Activated naive CD4-positive, alpha-beta T cell treated with Interleukin-2 at 50 U/mL for 16 hours (primary cell): Measurements from ENCODE around the gene CMIP.

Experiments
- DNase-seq: peaks from one replicate; pipeline ENCODE4 v3.0.0-alpha.2; 2020

Gene CMIP

DNA sequence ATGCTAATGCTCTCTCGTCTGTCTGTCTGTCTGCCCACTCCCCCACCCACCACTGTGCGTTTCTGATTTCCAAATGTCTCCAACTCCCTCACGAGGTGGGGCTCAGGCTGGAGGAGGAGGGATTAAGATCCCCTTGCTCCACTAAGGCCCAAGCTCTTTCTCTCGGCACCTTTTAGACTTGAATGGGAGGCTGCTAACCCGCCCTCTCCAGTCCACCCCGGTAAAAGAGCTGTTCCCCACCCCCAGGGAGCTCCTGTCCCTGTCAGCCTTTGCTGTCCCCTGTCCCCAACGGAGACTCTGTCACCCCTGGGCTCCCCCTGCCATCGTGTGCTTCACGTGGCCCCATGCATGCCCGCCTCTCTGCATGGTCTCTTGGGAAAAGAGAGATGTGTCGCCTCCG lies 266.0 kb downstream of the CMIP start:
- no peak for DNase-seq

GRCh38 chr16:81711657-81712319 lies 267.2 kb downstream of the CMIP start:
- no peak for DNase-seq

DNA sequence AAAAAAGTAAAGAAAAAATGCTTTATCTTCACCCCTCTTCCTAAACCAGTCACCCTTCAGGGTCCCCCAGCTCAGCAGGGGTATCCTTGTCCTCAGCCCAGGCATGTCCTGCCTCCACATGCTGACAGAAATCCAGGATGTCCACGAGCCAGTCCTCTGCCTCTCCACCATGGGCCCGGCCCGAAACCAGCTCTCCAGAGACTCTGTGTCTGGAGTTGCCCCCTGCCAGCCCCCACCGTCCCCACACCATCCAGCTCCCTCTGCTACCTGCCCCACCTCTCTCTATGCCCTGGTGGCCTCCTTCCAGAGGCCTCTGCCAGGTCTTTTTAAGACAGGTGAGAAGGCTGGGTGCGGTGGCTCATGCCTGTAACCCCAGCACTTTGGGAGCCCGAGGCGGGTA lies 268.1 kb downstream of the CMIP start:
- DNase-seq = no peak

DNA sequence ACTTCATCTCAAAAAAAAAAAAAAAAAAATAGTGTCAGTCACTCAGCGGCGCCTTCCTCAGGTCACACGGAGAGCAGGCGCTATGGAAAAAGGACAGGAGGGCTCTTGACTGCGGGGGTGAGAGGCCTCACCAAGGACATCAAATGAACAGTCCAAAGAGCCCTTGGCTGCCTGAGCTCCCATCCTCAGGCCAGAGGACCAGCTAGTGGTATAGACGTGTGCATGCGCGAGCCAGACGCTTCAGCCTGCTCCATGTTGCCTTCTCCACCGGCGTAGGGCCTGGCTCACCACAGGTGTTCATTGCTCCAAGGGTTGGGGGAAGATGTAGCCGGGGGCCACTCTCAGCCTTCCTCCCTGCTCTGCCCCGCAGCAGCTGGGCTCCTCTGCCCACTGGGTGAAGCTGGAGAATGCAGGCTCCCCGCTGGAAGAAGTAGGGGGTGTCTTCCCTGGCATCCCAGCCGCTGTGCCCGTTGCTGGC lies 268.7 kb downstream of the CMIP start:
- no peak for DNase-seq

DNA sequence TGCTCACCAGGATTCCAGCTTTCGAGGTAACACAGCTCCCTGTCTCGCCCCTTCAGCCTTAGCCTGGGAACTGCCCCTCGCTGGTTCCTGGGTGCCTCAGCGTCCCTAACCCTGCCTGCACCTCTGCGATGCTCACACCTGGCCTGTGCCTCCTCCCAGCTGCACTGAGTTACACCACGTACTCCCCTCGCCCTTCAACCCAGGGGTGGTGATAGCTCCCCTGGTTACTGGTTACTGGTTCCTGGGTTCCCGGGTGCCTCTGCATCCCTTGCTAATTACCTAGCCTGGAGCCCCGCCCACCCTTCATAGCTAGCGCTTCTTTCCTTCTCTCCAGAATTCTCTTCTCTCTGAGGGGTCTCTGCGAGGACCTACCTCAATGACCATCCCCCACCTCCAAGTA lies 269.2 kb downstream of the CMIP start:
- DNase-seq = no peak

DNA sequence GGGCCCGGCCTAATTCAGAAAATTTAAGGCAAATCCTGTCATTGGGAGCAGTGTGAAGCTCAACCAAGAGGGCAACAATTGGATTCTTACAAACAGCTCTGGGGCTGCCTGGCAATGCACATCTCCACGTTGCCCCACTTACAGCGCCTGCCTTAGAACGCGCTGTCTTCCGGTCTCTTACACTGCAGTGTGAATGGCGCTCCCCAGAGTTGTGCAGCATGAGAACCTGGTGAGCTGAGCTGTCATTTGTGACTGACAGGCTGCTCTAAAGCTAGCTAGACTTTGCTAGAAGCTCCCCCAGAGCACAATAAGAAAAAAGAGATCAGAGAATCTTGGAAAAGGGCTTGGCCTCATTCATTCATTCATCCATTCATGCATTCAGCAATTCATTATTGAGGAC lies 270.0 kb downstream of the CMIP start:
- no peak for DNase-seq

DNA sequence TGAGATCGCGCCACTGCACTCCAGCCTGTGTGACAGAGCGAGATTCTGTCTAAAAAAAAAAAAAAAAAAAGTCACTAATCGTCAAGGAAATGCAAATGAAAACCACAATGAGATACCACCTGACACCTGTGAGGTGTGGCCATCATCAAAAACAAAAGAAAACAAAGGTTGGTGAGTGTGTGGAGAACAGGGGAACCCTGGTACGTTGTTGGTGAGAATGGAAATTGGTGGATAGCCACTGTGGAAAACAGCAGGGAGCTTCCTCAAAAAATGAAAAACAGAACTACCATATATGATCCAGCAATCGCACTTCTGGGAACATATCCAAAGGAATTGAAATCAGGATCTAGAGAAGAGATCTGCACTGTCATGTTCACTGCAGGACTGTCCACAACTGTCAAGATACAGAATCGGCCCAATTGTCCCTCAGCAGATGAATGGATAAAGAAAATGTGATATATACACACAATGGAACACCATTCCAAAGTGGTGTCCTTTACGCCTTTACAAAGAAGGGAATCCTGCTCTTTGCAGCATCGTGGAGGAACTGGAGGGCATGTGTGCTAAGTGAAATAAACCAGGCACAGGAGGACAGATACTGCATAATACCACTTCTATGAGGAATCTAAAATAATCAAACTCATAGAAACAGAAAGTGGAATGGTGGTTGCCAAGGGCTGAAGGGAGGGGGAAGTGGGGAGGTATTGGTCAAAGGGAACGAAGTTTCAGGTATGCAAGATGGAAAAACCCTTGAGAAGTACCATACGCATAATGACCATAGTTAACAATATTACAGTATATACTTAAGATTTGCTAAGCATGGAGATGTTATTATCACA lies 271.0 kb downstream of the CMIP start:
- DNase-seq = peak; percentile 16

DNA sequence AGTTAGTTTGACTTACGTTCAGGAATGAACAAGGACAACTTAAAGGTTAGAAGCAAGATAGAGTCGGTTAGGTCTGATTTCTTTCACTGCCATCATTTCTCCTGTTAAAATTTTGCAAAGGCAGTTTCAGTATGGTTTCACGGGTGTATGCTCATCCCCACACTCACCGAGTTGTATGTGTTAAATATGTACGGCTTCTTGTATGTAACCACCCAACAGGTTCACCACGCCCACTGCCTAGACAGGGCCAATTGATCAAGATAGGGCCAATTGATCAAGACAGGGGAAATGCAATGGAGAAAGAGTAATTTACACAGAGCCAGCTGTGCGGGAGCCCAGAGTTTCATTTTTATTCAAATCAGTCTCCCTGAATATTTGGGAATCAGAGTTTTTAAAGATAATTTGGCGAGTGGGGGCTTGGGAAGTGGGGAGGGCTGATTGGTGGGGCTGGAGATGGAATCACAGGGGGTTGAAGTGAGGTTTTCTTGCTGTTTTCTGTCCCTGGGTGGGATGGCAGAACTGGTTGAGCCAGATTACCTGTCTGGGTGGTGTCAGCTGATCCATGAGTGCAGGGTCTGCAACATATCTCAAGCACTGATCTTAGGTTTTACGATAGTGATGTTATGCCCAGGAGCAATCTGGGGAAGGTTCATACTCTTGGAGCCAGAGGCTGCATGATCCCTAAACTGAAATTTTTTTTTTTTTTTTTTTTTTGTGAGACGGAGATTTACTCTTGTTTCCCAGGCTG lies 272.0 kb downstream of the CMIP start:
- DNase-seq = peak; percentile 32

DNA sequence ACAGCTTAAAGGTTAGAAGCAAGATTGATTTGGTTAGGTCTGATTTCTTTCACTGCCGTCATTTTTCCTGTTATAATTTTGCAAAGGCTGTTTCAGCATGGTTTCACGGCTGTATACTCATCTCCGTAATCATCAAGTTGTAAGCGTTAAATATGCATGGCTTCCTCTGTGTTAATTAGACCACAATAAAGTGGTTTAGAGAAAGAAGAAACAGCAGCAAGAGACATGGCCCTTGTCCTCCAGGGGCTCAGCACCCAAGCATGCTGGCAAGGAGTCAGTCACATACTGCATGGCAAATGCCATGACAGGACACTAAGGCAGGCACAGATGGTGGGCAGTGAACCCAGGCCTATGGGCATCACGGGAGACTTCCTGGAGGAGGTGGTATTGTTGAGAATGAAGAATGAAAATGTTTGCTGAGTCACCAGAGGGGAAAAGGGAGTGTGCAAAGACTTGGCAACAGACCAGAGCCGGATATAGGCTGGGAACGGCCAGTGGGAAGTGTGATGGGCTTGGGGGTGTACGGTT lies 273.1 kb downstream of the CMIP start:
- peak; percentile 9 for DNase-seq

- no peak for DNase-seq
Measured at GRCh38 chr16:81718637-81719036, 274.0 kb downstream of the CMIP start.

- DNase-seq = no peak
Measured at GRCh38 chr16:81719993-81720392, 275.4 kb downstream of the CMIP start.

GRCh38 chr16:81720973-81721906 lies 276.6 kb downstream of the CMIP start:
- DNase-seq = no peak

DNA sequence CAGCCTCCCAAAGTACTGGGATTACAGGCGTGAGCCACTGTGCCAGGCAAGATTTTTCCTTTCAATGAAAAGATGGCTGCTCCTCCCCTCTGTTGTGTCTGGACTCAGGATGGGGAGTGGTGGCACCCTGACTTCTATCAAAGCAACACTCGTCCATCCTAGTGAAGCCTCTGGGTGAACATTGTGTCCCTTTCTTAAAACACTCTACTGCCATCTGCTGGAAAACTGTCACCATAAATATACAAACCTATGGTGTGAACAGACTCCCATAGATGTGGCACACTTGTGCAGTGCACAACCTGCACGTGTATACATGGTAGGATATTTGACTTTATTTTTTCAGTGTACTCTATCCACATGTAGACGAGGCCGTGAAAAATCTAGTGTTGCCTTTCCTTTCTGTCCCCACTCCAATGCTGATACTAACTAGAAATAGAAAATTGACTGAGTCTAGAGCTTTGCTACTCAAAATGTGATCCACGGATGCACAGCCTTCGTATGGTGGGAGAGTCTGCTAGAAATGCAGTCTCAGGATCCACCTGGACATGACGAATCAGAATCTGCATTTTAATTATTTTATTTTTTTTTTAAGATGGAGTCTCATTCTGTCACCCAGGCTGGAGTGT lies 278.6 kb downstream of the CMIP start:
- peak; percentile 24 for DNase-seq

- no peak for DNase-seq
Measured at GRCh38 chr16:81728435-81728834, 283.8 kb downstream of the CMIP start.

- no peak for DNase-seq
Measured at GRCh38 chr16:81729451-81729850, 284.8 kb downstream of the CMIP start.

DNA sequence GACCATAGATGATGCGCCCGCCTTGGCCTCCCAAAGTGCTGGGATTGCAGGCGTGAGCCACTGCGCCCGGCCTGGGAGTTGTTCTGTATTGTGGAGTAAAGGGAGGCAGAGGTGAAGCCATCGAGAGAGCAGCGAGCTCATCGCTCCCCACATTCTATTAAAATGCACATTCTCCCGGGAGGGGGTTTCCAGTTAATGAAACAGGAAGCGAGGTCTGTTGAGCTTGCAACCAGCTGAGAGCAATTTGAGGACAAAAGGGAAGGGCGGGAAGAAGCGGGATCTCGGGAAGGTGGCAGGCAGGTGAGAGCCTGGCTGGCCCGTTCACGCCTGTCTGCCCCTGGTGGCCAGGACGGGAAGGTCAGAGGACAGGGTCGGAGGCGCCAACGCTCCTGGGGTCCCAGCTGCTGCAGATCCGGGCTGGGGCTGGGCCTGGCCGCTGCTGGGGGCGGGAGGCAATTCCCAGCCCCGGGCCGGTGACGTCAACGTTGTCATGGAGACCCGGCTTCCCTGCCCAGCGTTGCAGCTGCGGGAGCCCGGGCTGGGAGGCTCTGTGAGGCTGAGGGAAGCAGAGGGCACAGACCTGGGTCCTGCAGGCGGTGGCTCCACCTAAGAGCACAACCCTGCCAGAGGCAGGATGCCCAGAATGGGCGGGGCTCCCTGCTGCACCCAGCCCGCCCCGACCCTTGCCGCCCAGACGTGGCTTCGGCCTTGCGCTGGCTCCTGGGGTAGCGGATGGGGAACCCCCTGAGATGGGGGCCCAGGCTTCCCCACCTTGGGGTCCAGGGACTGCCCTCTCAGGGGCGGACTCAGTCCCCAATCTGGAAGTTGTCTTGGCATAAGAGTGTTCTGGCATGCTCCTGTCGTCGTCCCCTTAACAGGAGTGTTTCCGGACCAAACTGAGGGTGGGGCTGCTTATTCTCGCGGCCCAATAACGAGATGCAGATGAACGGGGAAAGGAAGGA lies 285.8 kb downstream of the CMIP start:
- DNase-seq = peak; percentile 62

GRCh38 chr16:81731649-81732048 lies 287.0 kb downstream of the CMIP start:
- no peak for DNase-seq

GRCh38 chr16:81732699-81733098 lies 288.1 kb downstream of the CMIP start:
- DNase-seq = no peak

GRCh38 chr16:81733295-81733694 lies 288.7 kb downstream of the CMIP start:
- DNase-seq = no peak

DNA sequence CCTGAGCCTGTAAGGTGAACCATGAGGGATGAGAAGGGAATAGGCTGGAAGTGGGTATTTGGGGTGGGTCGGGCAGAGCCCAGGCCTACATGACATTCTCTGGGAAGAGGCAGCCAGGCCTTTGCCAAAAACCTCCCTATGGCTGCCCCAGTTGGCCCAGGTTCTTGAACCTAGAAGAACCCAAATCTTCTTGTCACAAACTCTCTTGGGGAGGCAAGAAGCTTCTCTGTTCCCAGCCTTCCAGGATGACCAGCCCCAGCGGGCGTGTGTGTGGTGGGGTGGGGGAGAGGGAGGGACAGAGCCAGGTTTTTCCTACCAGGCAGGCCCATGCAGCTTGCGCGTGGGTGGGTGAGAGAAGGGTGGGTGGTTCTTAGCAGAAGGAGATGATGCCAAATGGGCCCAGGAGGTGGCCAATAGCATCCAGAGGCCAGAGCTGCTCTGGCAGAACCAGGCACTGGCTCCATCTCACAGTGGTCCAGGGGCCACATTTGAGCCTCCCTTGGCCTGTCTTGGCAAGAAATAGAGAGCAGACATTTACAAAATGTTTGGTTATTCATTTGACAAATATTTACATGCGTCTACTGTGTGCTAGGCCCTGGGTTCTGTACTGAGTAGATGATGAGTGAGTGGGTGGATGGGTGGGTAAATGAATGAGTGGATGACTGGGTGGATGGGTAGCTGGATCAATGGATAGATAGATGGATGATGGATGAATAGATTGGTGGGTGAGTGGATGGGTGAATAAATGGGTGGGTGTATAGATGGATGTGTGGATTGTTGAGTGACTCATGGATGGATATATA lies 290.2 kb downstream of the CMIP start:
- DNase-seq = no peak
